Left kidney (tissue), 2 donors: ENCODE results near the gene PARD6B. TPM values are rescaled to one million over a fixed set of nuclear protein-coding genes. Genes with fewer than 3 reads are reported as not detected.
"Not testable (repeated sequence)": the region's sequence is repeated elsewhere in the genome, so short reads cannot be mapped to it uniquely, and the experiment has no call there.

Experiments used
- DNase-seq: peaks from one replicate; pipeline ENCODE4 v3.0.0-alpha.2; 2013
- polyA plus RNA-seq: library from polyadenylated mRNA; unstranded; fragments of 120-200 nt; gene quantifications from one replicate; pipeline ENCODE4 v1.2.1, GENCODE V29; 2013; ENCODE audit not compliant: insufficient read length

Gene PARD6B
- polyA plus RNA-seq, 1 donor = 30.2 TPM

DNA sequence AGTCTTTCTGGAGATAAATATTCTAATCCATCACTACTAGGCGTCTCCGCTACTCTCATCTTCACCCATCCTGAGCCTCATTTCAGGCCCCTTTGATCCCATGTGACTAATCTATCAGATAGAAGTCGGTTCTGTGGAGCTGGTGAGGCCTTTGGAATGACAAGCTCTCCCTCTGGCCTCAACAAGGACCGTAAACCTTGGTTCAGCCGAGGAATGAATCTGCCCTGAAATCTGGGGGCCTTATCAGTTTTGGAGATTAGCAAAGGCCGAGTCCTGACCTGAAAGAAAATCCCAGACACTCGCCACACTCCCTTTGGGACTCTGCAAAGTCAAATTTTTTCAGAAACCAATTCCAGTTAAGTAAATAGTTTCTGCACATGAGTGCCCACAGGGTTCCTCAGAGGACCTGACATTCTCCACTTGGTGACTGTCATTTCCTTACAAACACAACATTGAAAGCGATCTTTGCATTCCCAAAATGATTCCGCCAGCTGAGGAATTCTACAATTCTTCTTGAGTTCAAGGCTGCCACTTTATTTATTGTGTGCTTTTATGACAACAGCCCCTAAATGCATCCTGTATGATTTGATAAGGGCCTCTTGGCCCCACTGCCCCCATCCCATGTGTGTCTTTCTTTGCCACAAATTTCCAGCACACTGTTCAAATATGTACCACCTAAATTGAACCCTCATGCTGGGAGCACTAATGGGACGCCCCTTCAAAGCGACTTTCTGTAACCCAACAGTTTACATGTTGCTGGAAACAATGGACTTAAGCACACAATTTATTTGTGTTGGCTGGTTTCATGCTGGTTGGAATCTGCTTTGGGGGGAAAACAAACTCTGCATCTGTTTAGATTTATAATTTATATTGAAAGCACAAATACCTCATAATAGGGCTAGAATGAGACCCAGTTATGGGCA lies 30.1 kb upstream of the PARD6B start:
- no peak for DNase-seq

DNA sequence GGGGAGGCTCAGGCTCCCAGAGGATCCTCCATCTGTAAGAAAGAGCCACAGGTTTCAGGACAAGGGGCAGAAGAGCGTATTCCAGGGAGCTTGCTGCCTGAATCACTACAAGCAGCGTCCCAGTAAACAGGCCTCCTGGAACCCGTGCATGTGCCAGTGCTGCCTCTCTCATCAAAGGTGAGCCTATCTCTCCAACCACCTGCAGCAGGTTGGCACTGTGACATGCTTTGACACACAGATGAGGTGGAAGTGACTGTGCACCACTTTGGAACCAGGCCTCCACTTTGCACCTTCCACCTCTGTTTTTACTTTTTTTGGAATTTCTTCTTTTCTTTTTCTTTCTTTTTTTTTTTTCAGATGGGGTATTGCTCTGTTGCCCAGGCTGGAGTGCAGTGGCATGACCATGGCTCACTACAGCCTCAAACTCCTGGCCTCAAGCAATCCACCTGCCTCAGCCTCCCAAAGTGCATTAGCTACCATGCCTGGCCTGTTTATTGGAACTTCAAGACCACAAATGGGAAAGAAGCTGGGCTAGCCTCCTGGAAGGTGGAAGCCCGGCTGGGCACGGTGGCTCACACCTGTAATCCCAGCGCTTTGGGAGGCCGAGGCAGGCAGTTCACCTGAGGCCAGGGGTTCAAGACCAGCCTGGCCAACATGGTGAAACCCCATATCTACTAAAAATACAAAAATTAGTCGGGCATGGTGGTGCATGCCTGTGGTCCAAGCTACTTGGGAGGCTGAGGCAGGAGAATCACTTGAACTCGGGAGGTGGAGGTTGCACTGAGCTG lies 27.5 kb upstream of the PARD6B start:
- DNase-seq = not testable (repeated sequence)

DNA sequence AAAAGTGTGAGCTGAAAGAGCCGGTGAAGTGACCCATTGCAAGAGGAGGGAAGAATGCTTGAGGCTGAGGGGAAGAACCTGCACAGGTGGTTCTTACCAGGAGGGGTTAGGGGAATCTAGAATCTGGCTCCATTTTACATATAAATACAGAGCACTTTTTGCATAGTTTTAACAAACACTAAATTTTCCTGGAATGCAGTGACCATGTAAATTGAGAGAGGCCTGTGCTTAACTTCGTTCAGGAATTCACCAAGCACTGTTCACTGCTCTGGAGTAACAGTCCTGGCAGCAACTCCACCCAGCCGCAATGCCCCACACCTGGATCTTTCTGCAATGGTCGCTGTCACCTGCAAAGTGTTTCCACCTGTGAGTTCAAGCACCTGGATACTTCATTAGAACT lies 26.9 kb upstream of the PARD6B start:
- no peak for DNase-seq

DNA sequence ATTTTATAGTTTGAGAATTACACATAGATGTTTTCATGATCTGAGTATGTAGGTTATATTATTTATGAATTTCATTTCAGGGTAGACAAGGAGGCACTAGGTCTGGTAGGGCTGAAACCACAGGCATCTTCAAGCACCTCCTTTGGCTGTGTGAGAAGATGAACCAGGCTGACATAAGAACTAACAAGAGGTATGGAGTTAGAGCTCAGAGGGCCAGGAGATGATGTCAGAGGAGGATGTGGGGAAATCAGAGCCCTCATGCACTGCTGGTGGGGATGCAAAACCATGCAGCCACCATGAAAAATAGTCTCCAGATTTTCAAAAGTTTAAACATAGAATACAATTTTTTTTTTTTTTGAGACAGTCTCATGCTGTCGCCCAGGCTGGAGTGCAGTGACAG lies 26.4 kb upstream of the PARD6B start:
- no peak for DNase-seq

DNA sequence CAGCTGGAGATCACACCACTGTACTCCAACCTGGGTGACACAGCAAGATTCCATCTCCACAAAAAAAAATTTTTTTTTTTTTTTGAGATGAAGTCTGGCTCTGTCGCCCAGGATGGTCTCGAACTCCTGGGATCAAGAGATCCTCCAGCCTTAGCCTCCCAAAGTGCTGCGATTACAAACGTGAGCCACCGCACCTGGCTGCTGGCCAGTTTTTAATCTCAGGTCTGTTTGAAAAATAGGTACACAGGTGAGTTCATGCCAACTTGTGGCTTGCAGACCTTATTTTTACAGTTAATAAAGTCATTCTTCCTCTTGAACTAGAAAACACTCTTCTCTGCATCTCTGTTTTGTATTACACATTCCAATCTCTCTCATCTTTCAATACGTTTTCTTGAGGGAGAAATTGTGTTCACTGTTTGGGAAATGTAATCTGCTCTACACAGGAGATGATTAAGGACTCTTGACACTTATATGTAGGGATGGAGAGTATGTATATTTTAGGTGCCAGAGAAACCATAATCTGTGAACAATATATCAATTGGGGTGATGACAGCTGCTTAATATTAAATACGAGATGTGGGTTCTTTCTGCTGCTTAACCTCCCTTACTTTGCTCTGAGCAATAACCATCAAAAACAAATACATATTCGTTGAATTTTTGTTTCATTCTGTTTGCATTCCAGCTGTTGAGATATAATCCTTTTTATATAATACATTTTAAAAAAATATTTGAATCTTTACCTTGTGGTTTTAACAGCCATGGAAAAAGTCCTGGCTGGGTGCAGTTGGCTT lies 22.3 kb upstream of the PARD6B start:
- no peak for DNase-seq

DNA sequence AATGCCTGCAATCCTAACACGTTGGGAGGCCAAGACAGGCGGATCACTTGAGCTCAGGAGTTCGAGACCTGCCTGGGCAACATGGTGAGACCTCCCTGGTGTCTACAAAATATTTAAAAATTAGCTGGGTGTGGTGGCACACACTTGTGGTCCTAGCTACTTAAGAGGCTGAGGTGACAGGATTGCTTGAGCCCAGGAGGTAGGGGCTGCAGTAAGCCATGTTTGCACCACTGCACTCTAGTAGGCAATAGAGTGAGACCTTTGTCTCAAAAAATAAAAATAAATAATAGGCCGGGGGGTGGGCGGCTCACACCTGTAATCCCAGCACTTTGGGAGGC lies 21.8 kb upstream of the PARD6B start:
- DNase-seq = no peak

DNA sequence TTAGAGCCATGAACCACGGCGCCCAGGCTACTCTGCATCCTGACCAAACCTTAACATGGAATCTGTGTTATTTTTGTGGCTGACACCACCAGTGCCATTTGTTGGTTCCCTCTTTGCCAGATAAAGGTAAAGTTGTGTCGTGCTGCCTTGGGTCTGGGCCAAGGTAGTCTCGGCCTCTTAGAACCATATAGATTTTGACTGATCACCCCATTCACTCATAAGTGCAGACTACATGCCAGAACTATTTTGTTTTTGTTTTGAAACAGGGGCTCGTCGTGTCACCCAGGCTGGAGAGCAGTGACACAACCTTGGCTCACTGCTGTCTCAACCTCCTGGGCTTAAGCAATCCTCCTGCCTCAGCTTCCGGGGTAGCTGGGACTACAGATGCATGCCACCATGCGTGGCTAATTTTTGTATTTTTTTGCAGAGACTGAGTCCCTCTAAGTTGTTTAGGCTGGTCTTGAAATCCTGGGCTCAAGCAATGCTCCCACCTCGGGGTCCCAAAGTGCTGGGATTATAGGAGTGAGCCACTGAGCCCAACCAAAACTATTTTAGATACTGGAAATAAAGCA lies 20.8 kb upstream of the PARD6B start:
- no peak for DNase-seq

DNA sequence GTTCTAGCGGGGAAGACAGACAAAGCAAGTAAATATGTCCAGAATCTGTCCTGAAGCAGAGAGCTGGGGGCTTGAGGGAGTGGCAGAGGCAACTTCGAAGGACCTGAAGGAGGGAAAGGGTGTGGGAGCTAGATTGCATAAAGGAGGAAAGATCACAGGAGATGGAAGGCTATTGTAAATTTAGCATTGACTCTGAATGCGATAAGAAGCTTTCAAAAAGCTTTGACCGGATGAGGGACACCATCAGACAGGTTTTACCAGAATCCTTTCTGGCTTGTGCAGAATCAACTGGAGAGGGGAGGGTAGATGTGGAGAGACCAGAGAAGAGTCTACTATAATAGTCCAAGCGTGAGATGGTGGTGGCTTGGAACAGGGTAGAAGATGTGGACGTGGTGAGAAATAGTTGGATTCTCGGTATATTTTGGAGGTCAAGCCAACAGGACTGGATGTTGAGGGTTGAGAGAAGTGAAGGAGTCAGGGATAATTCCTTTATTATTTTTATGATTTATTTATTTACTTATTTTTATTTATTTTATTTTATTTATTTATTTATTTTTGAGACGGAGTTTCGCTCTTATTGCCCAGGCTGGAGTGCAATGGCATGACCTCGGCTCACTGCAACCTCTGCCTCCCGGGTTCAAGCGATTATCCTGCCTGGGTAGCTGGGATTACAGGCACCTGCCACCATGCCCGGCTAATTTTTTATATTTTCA lies 20.1 kb upstream of the PARD6B start:
- no peak for DNase-seq

DNA sequence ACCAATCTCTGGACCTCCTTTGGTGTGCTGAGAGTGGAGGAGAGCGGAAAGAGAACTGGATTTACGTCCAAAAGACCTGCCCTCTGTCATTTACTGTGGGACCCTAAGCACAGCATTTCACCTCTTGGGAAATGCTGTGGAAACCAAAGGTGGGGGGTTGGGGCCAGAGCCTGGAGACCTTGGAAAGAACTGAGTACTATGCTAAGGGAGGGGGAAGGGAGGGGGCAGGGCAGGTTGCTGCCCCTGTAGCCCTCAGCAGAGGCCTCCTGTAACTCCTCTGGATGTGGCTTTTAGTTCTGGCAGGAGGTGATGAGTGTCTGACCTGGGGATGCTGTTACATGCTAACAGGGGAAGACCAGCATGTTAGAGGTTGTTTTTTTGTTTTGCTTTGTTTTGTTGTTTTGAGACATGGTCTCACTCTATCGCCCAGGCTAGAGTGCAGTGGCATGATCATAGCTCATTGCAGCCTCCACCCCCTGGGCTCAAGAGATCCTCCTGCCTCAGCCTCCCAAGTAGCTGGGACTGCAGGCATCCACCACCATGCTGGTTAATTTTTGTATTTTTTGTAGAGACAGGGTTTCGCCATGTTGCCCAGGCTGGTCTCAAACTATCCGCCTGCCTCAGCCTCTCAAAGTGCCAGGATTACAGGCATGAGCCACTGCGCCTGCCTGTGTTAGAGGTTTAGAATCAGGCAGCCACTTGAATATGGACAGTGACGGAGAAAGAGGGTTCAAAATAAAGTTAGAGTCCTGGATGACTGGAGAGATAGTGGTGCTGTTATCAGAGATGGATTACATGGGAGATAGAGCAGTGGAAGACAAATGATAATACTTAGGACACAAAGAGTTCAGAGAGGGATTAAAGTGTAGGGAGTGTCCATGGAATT lies 18.4 kb upstream of the PARD6B start:
- DNase-seq = no peak

DNA sequence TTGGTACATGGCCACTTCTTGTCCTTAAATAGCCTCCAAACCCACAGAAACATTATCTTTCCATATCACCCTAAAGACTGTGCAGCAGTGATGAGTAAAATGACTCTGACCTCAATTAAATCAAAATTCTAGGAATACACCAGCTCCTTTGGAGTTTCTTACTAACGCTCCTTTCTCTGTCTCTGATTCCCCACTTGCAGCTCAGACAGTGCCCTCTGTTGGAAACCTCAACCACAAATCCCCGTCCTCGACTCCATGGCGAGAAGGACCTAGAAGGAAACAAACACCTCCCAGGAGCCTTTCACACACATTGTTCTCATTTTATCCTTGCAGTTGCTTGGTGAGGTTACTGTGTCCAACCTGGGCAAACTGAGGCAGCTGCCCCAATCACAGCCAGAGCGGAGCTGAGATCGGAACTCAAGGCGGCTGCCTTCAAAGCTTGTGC lies 17.7 kb upstream of the PARD6B start:
- no peak for DNase-seq

DNA sequence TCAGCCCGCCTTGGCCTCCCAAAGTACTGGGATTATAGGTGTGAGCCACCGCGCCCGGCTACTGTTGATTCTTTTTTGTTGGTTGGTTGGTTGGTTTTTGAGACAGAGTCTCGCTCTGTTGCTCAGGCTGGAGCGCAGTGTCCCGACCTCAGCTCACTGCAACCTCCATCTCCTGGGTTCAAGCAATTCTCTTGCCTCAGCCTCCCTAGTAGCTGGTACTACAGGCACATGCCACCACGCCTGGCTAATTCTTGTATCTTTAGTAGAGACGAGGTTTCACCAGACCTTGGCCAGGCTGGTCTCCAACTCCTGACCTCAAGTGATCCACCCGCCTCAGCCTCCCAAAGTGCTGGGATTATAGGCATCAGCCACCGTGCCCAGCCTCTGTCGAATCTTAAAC lies 17.0 kb upstream of the PARD6B start:
- DNase-seq = not testable (repeated sequence)

DNA sequence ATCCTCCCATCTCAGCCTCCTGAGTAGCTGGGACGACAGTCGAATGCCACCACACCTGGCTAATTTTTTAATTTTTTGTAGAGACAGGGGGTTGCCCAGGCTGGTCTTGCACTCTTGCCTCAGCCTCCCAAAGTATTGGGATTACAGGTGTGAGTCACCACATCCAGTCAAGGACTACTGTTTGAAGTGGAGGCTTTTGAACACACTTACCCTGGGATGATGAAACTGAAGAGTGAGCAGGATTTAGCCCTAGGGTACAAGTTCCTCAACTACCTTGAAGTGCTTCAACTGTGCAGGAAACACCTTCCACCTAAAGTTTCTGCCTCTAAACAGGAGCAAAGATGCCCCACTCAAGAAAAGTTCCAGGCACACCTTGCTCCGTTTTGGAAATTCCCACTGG lies 15.7 kb upstream of the PARD6B start:
- DNase-seq = no peak

DNA sequence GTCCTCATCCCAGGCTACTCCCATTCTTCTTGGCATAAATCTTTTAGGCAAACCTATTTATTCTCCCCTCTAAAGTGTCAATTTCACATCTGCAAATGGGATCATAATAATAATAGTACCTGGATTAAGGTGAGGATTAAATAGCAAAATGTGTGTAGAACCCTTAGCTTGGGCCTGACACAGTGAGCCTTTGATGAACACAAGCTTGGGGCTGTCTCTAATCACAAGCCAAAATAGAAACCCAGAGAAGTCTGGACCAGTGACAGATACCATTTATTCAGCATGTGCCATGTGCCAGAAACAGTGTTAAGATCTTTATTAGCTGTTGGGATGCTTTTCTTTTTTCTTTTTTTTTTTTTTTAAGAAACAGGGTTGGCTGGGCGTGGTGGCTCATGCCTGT lies 14.9 kb upstream of the PARD6B start:
- DNase-seq = no peak

DNA sequence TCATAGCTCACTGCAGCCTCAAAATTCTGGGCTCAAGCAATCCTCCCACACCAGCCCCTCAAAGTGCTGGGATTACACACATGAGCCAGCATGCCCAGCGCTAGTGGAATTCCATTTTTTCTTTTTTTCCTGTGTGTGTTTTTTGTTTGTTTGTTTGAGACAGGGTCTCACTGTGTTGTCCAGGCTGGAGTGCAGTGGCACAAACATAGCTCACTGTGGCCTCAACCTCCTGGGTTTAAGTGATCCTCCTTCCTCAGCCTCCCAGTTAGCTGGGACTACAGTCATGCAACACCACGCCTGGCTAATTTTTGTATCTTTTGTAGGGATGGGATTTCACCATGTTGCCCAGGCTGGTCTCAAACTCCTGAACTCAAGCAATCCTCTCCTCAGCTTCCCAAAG lies 14.1 kb upstream of the PARD6B start:
- DNase-seq = no peak

DNA sequence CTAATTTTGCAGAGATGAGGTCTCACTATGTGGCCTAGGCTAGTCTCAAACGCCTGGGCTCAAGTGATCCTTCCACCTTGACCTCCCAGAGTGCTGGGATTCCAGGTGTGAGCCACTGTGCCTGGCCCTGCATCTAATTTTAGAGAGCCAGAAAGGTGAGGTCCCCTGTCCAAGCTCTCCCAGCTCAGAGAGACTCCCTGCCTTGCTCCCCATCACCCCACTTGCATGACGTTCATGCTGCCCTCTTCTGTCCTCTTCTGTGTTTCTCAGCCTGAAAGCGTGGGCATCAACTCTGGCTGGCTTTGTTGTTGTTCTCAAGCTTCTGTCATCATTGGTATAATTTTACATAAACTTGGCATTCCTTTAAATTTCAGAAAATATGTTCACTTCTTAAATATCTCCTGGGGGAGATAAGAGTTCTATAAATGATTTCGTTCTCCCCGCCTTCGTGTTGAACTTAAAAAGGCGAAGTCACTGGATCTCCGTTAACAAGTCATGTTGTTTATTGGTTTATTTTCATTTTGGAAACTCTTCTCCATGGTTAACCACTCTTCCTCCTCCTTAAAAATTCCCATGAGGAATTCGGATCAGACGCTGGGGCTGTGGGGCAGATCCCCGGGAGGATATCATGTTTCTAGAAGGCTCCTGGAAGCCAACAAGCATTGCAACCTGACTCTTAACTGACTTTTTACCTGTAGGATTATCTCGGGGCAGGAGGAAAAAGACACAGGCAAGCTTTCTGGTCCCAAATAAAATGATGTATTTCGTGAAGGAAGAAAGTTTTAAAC lies 13.2 kb upstream of the PARD6B start:
- no peak for DNase-seq

DNA sequence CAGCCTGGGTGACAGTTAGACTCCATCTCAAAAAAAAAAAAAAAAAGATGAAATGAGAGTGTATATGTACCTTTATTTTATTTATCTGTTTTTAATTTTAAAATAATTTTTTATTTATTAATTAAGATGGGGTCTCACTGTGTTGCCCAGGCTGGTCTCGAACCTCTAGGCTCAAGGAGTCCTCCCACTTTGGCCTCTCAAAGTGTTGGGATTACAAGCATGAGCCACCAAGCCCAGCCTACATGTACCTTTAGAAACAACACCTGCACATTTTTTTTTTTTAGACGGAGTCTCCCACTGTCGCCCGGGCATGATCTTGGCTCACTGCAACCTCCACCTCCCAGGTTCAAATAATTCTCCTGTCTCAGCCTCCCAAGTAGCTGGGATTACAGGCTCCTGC lies 12.1 kb upstream of the PARD6B start:
- DNase-seq = no peak

DNA sequence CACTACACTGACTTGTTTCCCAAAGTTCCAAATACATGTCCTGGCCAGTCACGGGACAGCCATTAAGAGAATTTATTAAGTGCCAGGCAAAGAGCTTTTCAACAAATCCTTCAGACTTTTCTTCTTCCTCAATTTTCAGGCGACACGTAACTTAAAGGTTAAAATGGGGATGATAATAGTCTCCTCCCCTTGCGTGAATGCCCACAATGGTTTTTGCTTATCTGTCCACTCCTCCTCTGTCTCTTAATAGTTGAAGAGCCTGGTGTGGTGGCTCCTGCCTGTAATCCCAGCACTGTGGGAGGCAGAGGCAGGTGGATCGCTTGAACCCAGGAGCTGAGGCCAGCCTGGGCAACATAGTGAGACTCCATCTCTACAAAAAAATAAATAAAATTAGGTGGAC lies 11.4 kb upstream of the PARD6B start:
- no peak for DNase-seq

DNA sequence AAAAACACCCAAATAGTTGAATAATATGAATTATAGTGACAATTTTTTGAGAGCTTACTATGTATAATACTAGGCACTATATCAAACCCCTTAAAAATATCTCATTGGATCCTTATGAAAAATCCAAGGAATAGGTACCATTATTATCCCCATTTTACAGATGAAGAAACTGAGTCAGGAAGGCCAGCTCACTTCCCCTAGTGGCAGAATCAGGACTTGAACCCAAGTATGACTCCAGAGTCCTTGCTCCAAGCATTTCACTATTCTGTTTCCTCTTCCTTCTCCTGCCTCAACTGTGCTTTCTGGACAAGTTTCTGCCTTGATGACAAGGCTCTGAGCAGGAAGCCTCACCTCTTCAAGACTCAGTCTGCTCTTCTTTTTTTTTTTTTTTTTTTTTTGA lies 10.8 kb upstream of the PARD6B start:
- DNase-seq = no peak

DNA sequence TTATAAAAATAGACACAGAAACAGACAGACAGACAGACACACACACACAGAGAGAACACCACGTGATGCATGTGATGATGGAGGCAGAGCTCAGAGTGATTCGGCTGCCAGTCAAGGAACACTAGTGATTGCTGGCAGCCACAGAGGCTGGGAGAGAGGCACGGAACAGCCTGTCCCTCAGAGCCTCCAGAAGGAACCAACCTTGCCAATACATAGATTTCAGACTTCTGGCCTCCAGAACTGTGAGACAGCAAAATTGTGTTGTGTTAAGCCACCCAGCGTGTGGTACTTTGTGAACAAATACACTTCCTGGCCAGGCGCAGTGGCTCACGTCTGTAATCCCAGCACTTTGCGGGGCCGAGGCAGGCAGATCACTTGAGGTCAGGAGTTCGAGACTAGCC lies 9.5 kb upstream of the PARD6B start:
- DNase-seq = no peak
